Endothelial cell of umbilical vein (primary cell): ENCODE results near the gene IZUMO4. TPM values are rescaled to one million over a fixed set of nuclear protein-coding genes. Genes with fewer than 3 reads are reported as not detected.

Experiments used
- BruUV-seq: library from RNA; stranded (reverse); fragments of 400-500 nt; replicated peaks from 2 replicates; lab custom pipeline; 2021; lab: Mats Ljungman, UMichigan
- CTCF ChIA-PET: fragments of 300-600, 350-600 bp; sonication (Branson Sonifier 250); formaldehyde crosslinking; loops from one replicate; lab custom pipeline; 2021; ENCODE audit warnings: antibody characterized with exemption, inconsistent platforms; lab: Charles Lee
- POLR2A ChIA-PET: fragments of 300-600, 350-600 bp; sonication (Branson Sonifier 250); formaldehyde crosslinking; loops from one replicate; lab custom pipeline; 2021; ENCODE audit warnings: antibody characterized with exemption, inconsistent platforms; lab: Charles Lee
- DNase-seq: peaks from one replicate; pipeline ENCODE4 v3.0.0-alpha.2; 2011; ENCODE audit warnings: low read depth, low spot score
- FAIRE-seq: peaks from 2 replicates; lab custom pipeline; 2011; peaks lifted over from hg19 to GRCh38; lab: Jason Lieb, UNC
- H2AFZ ChIP-seq: 2 replicates; pipeline ENCODE4 v1.6.0; 2012; ENCODE audit warnings: low read depth, low read length, control low read depth, inconsistent platforms
- H3K27ac ChIP-seq: 2 replicates; pipeline ENCODE4 v1.5.1; 2011; ENCODE audit warnings: low read depth, mild to moderate bottlenecking, control low read depth, low read length, moderate library complexity; ENCODE audit not compliant: insufficient read depth
- H3K27me3 ChIP-seq, 2 experiments: 2 replicates each; pipeline versions ENCODE4 v1.6.0 to v1.6.1; 2011; ENCODE audit warnings: low read length in 2 of 2, mixed read lengths in 1 of 2; ENCODE audit not compliant: control insufficient read depth in 2 of 2, insufficient read depth in 2 of 2
- H3K36me3 ChIP-seq, 2 experiments: 2 replicates in 1 of 2; 3 replicates in 1 of 2; pipeline ENCODE4 v1.5.1; 2011; ENCODE audit warnings: low read length in 2 of 2, mild to moderate bottlenecking in 1 of 2, moderate library complexity in 1 of 2; ENCODE audit not compliant: control insufficient read depth in 2 of 2, insufficient read depth in 2 of 2; ENCODE audit errors: extremely low read depth in 1 of 2
- H3K4me1 ChIP-seq: 3 replicates; pipeline ENCODE4 v1.5.1; 2011; ENCODE audit warnings: mild to moderate bottlenecking, low read length; ENCODE audit not compliant: control insufficient read depth, insufficient read depth; ENCODE audit errors: extremely low read depth
- H3K4me2 ChIP-seq: 2 replicates; pipeline ENCODE4 v1.6.1; 2011; ENCODE audit warnings: low read length, control low read depth, mixed read lengths; ENCODE audit not compliant: insufficient read depth
- H3K4me3 ChIP-seq, 3 experiments: fragments of 200-600 bp in 1 of 3; sonication (generic), shearing (Covaris generic) in 1 of 3; replicated peaks in 1 of 3; 2 replicates each; pipeline ENCODE4 v1.5.1; 2011 to 2016; ENCODE audit warnings: control low read depth in 3 of 3, low read length in 3 of 3, mild to moderate bottlenecking in 2 of 3, inconsistent platforms in 1 of 3, low read depth in 1 of 3, moderate library complexity in 1 of 3; ENCODE audit not compliant: insufficient read depth in 1 of 3
- H3K79me2 ChIP-seq: 2 replicates; pipeline ENCODE4 v1.6.0; 2012; ENCODE audit warnings: low read length, inconsistent platforms; ENCODE audit not compliant: control insufficient read depth, insufficient read depth
- H3K9ac ChIP-seq: replicated peaks from 2 replicates; pipeline ENCODE3; 2011; ENCODE audit warnings: low read length, control low read depth; ENCODE audit not compliant: insufficient read depth; ENCODE audit errors: extremely low read depth
- H3K9me1 ChIP-seq: replicated peaks from 3 replicates; pipeline ENCODE4 v1.6.0; 2011; ENCODE audit warnings: mild to moderate bottlenecking, low read length; ENCODE audit not compliant: control insufficient read depth, insufficient read depth; ENCODE audit errors: extremely low read depth
- H3K9me3 ChIP-seq: replicated peaks from 2 replicates; pipeline ENCODE4 v1.5.1; 2012; ENCODE audit warnings: low read length, inconsistent platforms; ENCODE audit not compliant: control insufficient read depth, insufficient read depth
- H4K20me1 ChIP-seq: replicated peaks from 2 replicates; pipeline ENCODE3; 2011; ENCODE audit warnings: mild to moderate bottlenecking, low read length; ENCODE audit not compliant: control insufficient read depth, insufficient read depth; ENCODE audit errors: extremely low read depth
- EZH2 ChIP-seq: IDR thresholded peaks from 2 replicates; pipeline ENCODE4 v1.6.1; 2012; ENCODE audit warnings: borderline replicate concordance, low read depth, mild to moderate bottlenecking, moderate library complexity, low read length, inconsistent platforms; ENCODE audit not compliant: severe bottlenecking
- FOS ChIP-seq: IDR thresholded peaks from 2 replicates; pipeline ENCODE4 v1.6.1; 2011; ENCODE audit warnings: mild to moderate bottlenecking, low read length, moderate library complexity, borderline replicate concordance; ENCODE audit not compliant: insufficient read depth
- GATA2 ChIP-seq: IDR thresholded peaks from 2 replicates; pipeline ENCODE4 v1.7.0; 2011; ENCODE audit warnings: low read depth, mild to moderate bottlenecking, moderate library complexity, mixed read lengths, low read length; ENCODE audit not compliant: insufficient read length, insufficient read depth
- JUN ChIP-seq: IDR thresholded peaks from 2 replicates; pipeline ENCODE4 v1.6.1; 2011; ENCODE audit warnings: borderline replicate concordance, low read depth; ENCODE audit not compliant: insufficient read length, insufficient read depth
- MYC ChIP-seq: IDR thresholded peaks from one replicate; pipeline ENCODE4 v1.6.1; 2011; ENCODE audit warnings: mild to moderate bottlenecking, low read depth, low read length
- POLR2A ChIP-seq: IDR thresholded peaks from 2 replicates; pipeline ENCODE4 v1.6.1; 2012; ENCODE audit warnings: low read depth, mild to moderate bottlenecking, control low read depth, low read length
- POLR2AphosphoS5 ChIP-seq: IDR thresholded peaks from 2 replicates; pipeline ENCODE4 v1.6.1; 2012; ENCODE audit warnings: low read depth, mild to moderate bottlenecking, control low read depth, low read length, moderate library complexity; ENCODE audit not compliant: insufficient read depth
- dilution Hi-C: fragments of 300-500 bp; cut with MboI; formaldehyde crosslinking; loops from one replicate; pipeline ENCODE4 v1.15.0; 2019; ENCODE audit warnings: low sequenced_read_pairs; ENCODE audit not compliant: extremely low pct_ligation_motif_present
- intact Hi-C: fragments of 100-400 bp; cut with micrococcal nuclease; formaldehyde crosslinking; loops from one replicate; pipeline ENCODE4 v1.10.0; 2022
- polyA plus RNA-seq, 4 experiments: library from polyadenylated mRNA; depleted of rRNA in 3 of 4; stranded (reverse) in 3 of 4; unstranded in 1 of 4; fragments of >200 nt; gene quantifications; 2 replicates each; pipeline versions ENCODE4 v1.2.1 to v1.2.3, GENCODE V29; 2011 to 2012; ENCODE audit warnings: missing spikeins in 1 of 4
- total RNA-seq: library from RNA; stranded (reverse); gene quantifications from 2 replicates; pipeline ENCODE4 v1.2.3, GENCODE V29; 2021
- TF ChIP-seq, protein P1 (sequence below), 2 donors: IDR thresholded peaks; 1 replicate in 1 of 2; 2 replicates in 1 of 2; pipeline ENCODE4 v1.5.1; 2011; ENCODE audit warnings: low read length in 2 of 2, mild to moderate bottlenecking in 2 of 2, moderate library complexity in 2 of 2, control low read depth in 1 of 2, inconsistent platforms in 1 of 2, low read depth in 1 of 2; ENCODE audit not compliant: insufficient read depth in 1 of 2; ENCODE audit errors: extremely low read depth in 1 of 2
- TF ChIP-seq, protein P2 (sequence below): IDR thresholded peaks from 2 replicates; pipeline ENCODE4 v1.6.1; 2011; ENCODE audit not compliant: insufficient read depth, insufficient read length

Gene IZUMO4
- total and polyA plus RNA-seq, 2 donors (not counting 3 experiments of a cell fraction or from before 2014, with no cell fraction given): 1.1 to 2.0 TPM

DNA sequence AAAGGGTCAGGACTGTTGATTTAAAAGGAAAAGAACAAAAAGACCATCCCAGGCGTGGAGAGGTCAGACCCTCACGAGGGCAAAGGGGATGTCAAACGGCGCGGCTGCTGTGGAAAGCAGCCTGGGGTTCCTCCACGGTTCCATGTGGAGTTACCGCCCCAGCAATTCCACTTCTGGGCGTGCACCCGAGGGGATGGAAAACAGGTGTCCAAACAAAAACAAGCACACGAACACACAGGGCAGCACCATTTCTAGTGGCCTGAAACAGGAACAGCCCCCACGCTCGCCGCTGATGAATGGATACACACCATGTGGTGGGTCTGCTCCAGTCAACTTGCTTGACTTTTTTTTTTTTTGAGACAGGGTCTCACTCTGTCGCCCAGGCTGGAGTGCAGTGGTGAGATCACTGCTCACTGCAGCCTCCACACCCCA is 43.4 kb downstream of the IZUMO4 start:
- no peak overlapping the region for H3K4me2 ChIP-seq

More for the DNA sequence above, 43.4 kb downstream of the IZUMO4 start:
- POLR2A ChIA-PET: interaction anchor here (0.7 kb wide), 1 partner anchor 88 kb away, joined by 7 read pairs; no protein-coding TSS in a partner anchor
- Histone ChIP-seq H3K9me3 (no peaks in the 10 kb centered on the region), H3K4me3 (no peak overlapping the region), H4K20me1 (no peaks in the 10 kb centered on the region), H3K4me1 (no peaks in the 10 kb centered on the region), H3K27ac (no peak overlapping the region), H3K79me2 (peaks cover 72% of the 10 kb centered on the region), H3K9me1 (no peaks in the 10 kb centered on the region), H3K36me3 (peaks cover 7 to 38% of the 10 kb centered on the region in 2 experiments), H3K27me3 (no peaks in the 10 kb centered on the region), H2AFZ (no peak overlapping the region), H3K9ac (no peak overlapping the region)
- CTCF ChIA-PET: interaction anchor here (0.8 kb wide), 1 partner anchor 70 kb away, joined by 3 read pairs; no protein-coding TSS in a partner anchor
- TF ChIP-seq EZH2: no peak
- no peak for TF ChIP-seq JUN
- TF ChIP-seq, protein P1, sequence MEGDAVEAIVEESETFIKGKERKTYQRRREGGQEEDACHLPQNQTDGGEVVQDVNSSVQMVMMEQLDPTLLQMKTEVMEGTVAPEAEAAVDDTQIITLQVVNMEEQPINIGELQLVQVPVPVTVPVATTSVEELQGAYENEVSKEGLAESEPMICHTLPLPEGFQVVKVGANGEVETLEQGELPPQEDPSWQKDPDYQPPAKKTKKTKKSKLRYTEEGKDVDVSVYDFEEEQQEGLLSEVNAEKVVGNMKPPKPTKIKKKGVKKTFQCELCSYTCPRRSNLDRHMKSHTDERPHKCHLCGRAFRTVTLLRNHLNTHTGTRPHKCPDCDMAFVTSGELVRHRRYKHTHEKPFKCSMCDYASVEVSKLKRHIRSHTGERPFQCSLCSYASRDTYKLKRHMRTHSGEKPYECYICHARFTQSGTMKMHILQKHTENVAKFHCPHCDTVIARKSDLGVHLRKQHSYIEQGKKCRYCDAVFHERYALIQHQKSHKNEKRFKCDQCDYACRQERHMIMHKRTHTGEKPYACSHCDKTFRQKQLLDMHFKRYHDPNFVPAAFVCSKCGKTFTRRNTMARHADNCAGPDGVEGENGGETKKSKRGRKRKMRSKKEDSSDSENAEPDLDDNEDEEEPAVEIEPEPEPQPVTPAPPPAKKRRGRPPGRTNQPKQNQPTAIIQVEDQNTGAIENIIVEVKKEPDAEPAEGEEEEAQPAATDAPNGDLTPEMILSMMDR (IDR thresholded peaks at IDR 0.05; ENCODE audit: extremely low read depth in 1 of 2, insufficient read depth in 1 of 2, low read depth in 1 of 2, low read length in 2 of 2): no peak
- no peak for TF ChIP-seq POLR2AphosphoS5
- TF ChIP-seq FOS: no peak
- no peak for TF ChIP-seq MYC
- no peak for TF ChIP-seq POLR2A
- TF ChIP-seq, protein P2, sequence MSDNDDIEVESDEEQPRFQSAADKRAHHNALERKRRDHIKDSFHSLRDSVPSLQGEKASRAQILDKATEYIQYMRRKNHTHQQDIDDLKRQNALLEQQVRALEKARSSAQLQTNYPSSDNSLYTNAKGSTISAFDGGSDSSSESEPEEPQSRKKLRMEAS: no peak
- TF ChIP-seq GATA2: no peak
- FAIRE-seq: no peak
- dilution Hi-C loops: no loop called here
- BruUV-seq: no TSS peak
- intact Hi-C loops: no loop called here
- DNase-seq: no peak
